ENCODE measurements around the gene RHAG. TPM values are rescaled to one million over a fixed set of nuclear protein-coding genes. Genes with fewer than 3 reads are reported as not detected.

Gene RHAG
- polyA plus RNA-seq, 3 donors = not detected

- Histone ChIP-seq H3K36me3 (replicated peaks in 1 of 2; ENCODE audit: control insufficient read depth in 1 of 2, insufficient read depth in 2 of 2, low read length in 2 of 2) (no peaks in the 10 kb centered on the region), H3K9ac (ENCODE audit: insufficient read depth, low read length, poor library complexity, severe bottlenecking) (no peak overlapping the region), H3K27me3 (ENCODE audit: control insufficient read depth in 2 of 2, insufficient read depth in 2 of 2, low read length in 2 of 2) (no peaks in the 10 kb centered on the region), H3K4me3 (replicated peaks in 1 of 3; ENCODE audit: low read depth in 2 of 3, low read length in 3 of 3) (no peak overlapping the region), H3K27ac (ENCODE audit: low read depth in 1 of 2, low read length in 2 of 2) (no peak overlapping the region), H3K9me3 (replicated peaks in 1 of 2; ENCODE audit: control insufficient read depth in 1 of 2, insufficient read depth in 1 of 2, low read length in 2 of 2) (no peaks in the 10 kb centered on the region), H4K20me1 (ENCODE audit: insufficient read depth, low read length) (no peaks in the 10 kb centered on the region), H3K79me2 (ENCODE audit: insufficient read depth, low read length) (no peaks in the 10 kb centered on the region), H3K4me1 (ENCODE audit: control insufficient read depth in 1 of 2, insufficient read depth in 2 of 2, low read length in 2 of 2) (no peaks in the 10 kb centered on the region), H3K4me2 (replicated peaks; ENCODE audit: extremely low read depth, low read length, poor library complexity, severe bottlenecking) (no peak overlapping the region), H2AFZ (ENCODE audit: insufficient read depth, low read depth, low read length, poor library complexity, severe bottlenecking) (no peak overlapping the region)
- Mint-ChIP-seq H3K4me1 (no peaks in the 10 kb centered on the region), H3K4me3 (no peak overlapping the region), H3K36me3 (no peaks in the 10 kb centered on the region), H3K27me3 (ENCODE audit: low read depth in 3 of 3) (no peaks in the 10 kb centered on the region), H3K9me3 (peaks cover 0 to 2% (median 0%) of the 10 kb centered on the region in 7 donors), H3K27ac (no peak overlapping the region)
- DNase-seq = no peak
- intact Hi-C loops (cut with micrococcal nuclease) = no loop called here
- TF ChIP-seq CTCF (IDR thresholded peaks at IDR 0.05) = no peak
Observed at GRCh38 chr6:49579649-49580048, 57.0 kb downstream of the RHAG start.

- TF ChIP-seq CTCF (IDR thresholded peaks at IDR 0.05) = no peak
- H3K27ac Mint-ChIP-seq = no peak overlapping the region
- no peak for DNase-seq
- no peaks in the 10 kb centered on the region for H4K20me1 ChIP-seq (ENCODE audit: insufficient read depth, low read length)
- WGBS (ENCODE audit: insufficient coverage) = no CpG with 5 or more reads among the region's 1 CpG
- H3K4me3 Mint-ChIP-seq = no peak overlapping the region
- no peak overlapping the region for H3K4me2 ChIP-seq (replicated peaks; ENCODE audit: extremely low read depth, low read length, poor library complexity, severe bottlenecking)
- no peak overlapping the region for H3K9ac ChIP-seq (ENCODE audit: insufficient read depth, low read length, poor library complexity, severe bottlenecking)
- no peaks in the 10 kb centered on the region for H3K27me3 Mint-ChIP-seq (ENCODE audit: low read depth in 3 of 3)
- intact Hi-C loops (cut with micrococcal nuclease) = no loop called here
- no peaks in the 10 kb centered on the region for H3K4me1 Mint-ChIP-seq
- H2AFZ ChIP-seq (ENCODE audit: insufficient read depth, low read depth, low read length, poor library complexity, severe bottlenecking) = no peak overlapping the region
- H3K36me3 ChIP-seq (replicated peaks in 1 of 2; ENCODE audit: control insufficient read depth in 1 of 2, insufficient read depth in 2 of 2, low read length in 2 of 2) = no peaks in the 10 kb centered on the region
- H3K27ac ChIP-seq (ENCODE audit: low read depth in 1 of 2, low read length in 2 of 2) = no peak overlapping the region
- no peaks in the 10 kb centered on the region for H3K79me2 ChIP-seq (ENCODE audit: insufficient read depth, low read length)
- no peaks in the 10 kb centered on the region for H3K36me3 Mint-ChIP-seq
- H3K4me3 ChIP-seq (replicated peaks in 1 of 3; ENCODE audit: low read depth in 2 of 3, low read length in 3 of 3) = no peak overlapping the region
- no peaks in the 10 kb centered on the region for H3K9me3 ChIP-seq (replicated peaks in 1 of 2; ENCODE audit: control insufficient read depth in 1 of 2, insufficient read depth in 1 of 2, low read length in 2 of 2)
- H3K27me3 ChIP-seq (ENCODE audit: control insufficient read depth in 2 of 2, insufficient read depth in 2 of 2, low read length in 2 of 2) = no peaks in the 10 kb centered on the region
- no peaks in the 10 kb centered on the region for H3K4me1 ChIP-seq (ENCODE audit: control insufficient read depth in 1 of 2, insufficient read depth in 2 of 2, low read length in 2 of 2)
- H3K9me3 Mint-ChIP-seq = peaks cover 0 to 4% (median 0%) of the 10 kb centered on the region in 7 donors
Observed at GRCh38 chr6:49576618-49577017, 60.0 kb downstream of the RHAG start.
